GM11168 (cell line): Measurements from ENCODE around the gene DCBLD1.

Source experiments
- in situ Hi-C: fragments of 300-500 bp; cut with MboI; formaldehyde crosslinking; loops from one replicate; pipeline ENCODE4 v1.12.0; 2022; ENCODE audit warnings: low sequenced_read_pairs; ENCODE audit not compliant: unreplicated experiment

DCBLD1 gene

GRCh38 chr6:117595099-117595923, 112.8 kb downstream of the DCBLD1 start:
- in situ Hi-C loops, result no loop called here

- in situ Hi-C loops, result no loop called here
Measured at GRCh38 chr6:117597755-117598154, 115.3 kb downstream of the DCBLD1 start.
